HG03457 (cell line): ENCODE data around the gene RANBP10.
"Not testable (repeated sequence)": the region's sequence is repeated elsewhere in the genome, so short reads cannot be mapped to it uniquely, and the experiment has no call there.

Experiments used
- ATAC-seq: cut with Tn5 transposase; IDR thresholded peaks from one replicate; pipeline ENCODE4 v1.9.1; 2021; ENCODE audit warnings: moderate number of reproducible peaks; ENCODE audit not compliant: unreplicated experiment

Gene RANBP10

GRCh38 chr16:67780847-67781564 is 25.4 kb downstream of the RANBP10 start:
- no peak for ATAC-seq

GRCh38 chr16:67779256-67780014 is 26.9 kb downstream of the RANBP10 start:
- ATAC-seq: no peak

- ATAC-seq: no peak
These were observed 31.1 kb downstream of the RANBP10 start for GRCh38 chr16:67775273-67775672.

- ATAC-seq: no peak
These were observed 31.9 kb downstream of the RANBP10 start for GRCh38 chr16:67774457-67774853.

- no peak for ATAC-seq
These were observed 32.5 kb downstream of the RANBP10 start for GRCh38 chr16:67773569-67774456.

GRCh38 chr16:67773099-67773498 is 33.3 kb downstream of the RANBP10 start:
- ATAC-seq: no peak

GRCh38 chr16:67770346-67770991 is 35.9 kb downstream of the RANBP10 start:
- ATAC-seq: no peak

GRCh38 chr16:67767953-67768352 is 38.4 kb downstream of the RANBP10 start:
- no peak for ATAC-seq

- ATAC-seq: no peak
These were observed 40.1 kb downstream of the RANBP10 start for GRCh38 chr16:67766291-67766690.

GRCh38 chr16:67764158-67764667 is 42.1 kb downstream of the RANBP10 start:
- no peak for ATAC-seq

GRCh38 chr16:67763066-67763465 is 43.3 kb downstream of the RANBP10 start:
- ATAC-seq: no peak

GRCh38 chr16:67762385-67762784 is 44.0 kb downstream of the RANBP10 start:
- no peak for ATAC-seq

GRCh38 chr16:67761924-67762323 is 44.4 kb downstream of the RANBP10 start:
- no peak for ATAC-seq

- ATAC-seq: no peak
These were observed 45.5 kb downstream of the RANBP10 start for GRCh38 chr16:67760956-67761230.

- no peak for ATAC-seq
These were observed 46.0 kb downstream of the RANBP10 start for GRCh38 chr16:67760206-67760955.

GRCh38 chr16:67758966-67759365 is 47.4 kb downstream of the RANBP10 start:
- no peak for ATAC-seq

- no peak for ATAC-seq
These were observed 48.4 kb downstream of the RANBP10 start for GRCh38 chr16:67758006-67758405.

- no peak for ATAC-seq
These were observed 53.7 kb downstream of the RANBP10 start for GRCh38 chr16:67752641-67753040.

GRCh38 chr16:67751331-67751730 is 55.0 kb downstream of the RANBP10 start:
- not testable (repeated sequence) for ATAC-seq

- ATAC-seq: no peak
These were observed 55.9 kb downstream of the RANBP10 start for GRCh38 chr16:67750466-67750865.
